ENCODE measurements around the gene FOSL2. TPM values are rescaled to one million over a fixed set of nuclear protein-coding genes. Genes with fewer than 3 reads are reported as not detected.

The FOSL2 gene
- total RNA-seq, 1 experiment from 2014 or later = 4.0 TPM

GRCh38 chr2:28404086-28404485 lies 11.4 kb downstream of the FOSL2 start (continued):
- TF ChIP-seq, protein P1, sequence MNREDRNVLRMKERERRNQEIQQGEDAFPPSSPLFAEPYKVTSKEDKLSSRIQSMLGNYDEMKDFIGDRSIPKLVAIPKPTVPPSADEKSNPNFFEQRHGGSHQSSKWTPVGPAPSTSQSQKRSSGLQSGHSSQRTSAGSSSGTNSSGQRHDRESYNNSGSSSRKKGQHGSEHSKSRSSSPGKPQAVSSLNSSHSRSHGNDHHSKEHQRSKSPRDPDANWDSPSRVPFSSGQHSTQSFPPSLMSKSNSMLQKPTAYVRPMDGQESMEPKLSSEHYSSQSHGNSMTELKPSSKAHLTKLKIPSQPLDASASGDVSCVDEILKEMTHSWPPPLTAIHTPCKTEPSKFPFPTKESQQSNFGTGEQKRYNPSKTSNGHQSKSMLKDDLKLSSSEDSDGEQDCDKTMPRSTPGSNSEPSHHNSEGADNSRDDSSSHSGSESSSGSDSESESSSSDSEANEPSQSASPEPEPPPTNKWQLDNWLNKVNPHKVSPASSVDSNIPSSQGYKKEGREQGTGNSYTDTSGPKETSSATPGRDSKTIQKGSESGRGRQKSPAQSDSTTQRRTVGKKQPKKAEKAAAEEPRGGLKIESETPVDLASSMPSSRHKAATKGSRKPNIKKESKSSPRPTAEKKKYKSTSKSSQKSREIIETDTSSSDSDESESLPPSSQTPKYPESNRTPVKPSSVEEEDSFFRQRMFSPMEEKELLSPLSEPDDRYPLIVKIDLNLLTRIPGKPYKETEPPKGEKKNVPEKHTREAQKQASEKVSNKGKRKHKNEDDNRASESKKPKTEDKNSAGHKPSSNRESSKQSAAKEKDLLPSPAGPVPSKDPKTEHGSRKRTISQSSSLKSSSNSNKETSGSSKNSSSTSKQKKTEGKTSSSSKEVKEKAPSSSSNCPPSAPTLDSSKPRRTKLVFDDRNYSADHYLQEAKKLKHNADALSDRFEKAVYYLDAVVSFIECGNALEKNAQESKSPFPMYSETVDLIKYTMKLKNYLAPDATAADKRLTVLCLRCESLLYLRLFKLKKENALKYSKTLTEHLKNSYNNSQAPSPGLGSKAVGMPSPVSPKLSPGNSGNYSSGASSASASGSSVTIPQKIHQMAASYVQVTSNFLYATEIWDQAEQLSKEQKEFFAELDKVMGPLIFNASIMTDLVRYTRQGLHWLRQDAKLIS (CRISPR knock-in tag; IDR thresholded peaks at IDR 0.05; ENCODE audit: borderline replicate concordance) = no peak
- TF ChIP-seq JAZF1 (CRISPR knock-in tag; IDR thresholded peaks at IDR 0.05) (no peak), TEAD1 (CRISPR knock-in tag; IDR thresholded peaks at IDR 0.05) (no peak), ZNF138 (CRISPR knock-in tag; conservative IDR thresholded peaks at IDR 0.05) (no peak), CBFB (CRISPR knock-in tag; IDR thresholded peaks at IDR 0.05; ENCODE audit: low read depth) (no peak), ZNF416 (CRISPR knock-in tag; IDR thresholded peaks at IDR 0.05) (no peak), GTF2I (CRISPR knock-in tag; conservative IDR thresholded peaks at IDR 0.05) (no peak), ZMAT4 (CRISPR knock-in tag; IDR thresholded peaks at IDR 0.05) (no peak)
- TF ChIP-seq, protein P2, sequence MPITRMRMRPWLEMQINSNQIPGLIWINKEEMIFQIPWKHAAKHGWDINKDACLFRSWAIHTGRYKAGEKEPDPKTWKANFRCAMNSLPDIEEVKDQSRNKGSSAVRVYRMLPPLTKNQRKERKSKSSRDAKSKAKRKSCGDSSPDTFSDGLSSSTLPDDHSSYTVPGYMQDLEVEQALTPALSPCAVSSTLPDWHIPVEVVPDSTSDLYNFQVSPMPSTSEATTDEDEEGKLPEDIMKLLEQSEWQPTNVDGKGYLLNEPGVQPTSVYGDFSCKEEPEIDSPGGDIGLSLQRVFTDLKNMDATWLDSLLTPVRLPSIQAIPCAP (CRISPR knock-in tag; IDR thresholded peaks at IDR 0.05) = no peak

- TF ChIP-seq, protein P3, sequence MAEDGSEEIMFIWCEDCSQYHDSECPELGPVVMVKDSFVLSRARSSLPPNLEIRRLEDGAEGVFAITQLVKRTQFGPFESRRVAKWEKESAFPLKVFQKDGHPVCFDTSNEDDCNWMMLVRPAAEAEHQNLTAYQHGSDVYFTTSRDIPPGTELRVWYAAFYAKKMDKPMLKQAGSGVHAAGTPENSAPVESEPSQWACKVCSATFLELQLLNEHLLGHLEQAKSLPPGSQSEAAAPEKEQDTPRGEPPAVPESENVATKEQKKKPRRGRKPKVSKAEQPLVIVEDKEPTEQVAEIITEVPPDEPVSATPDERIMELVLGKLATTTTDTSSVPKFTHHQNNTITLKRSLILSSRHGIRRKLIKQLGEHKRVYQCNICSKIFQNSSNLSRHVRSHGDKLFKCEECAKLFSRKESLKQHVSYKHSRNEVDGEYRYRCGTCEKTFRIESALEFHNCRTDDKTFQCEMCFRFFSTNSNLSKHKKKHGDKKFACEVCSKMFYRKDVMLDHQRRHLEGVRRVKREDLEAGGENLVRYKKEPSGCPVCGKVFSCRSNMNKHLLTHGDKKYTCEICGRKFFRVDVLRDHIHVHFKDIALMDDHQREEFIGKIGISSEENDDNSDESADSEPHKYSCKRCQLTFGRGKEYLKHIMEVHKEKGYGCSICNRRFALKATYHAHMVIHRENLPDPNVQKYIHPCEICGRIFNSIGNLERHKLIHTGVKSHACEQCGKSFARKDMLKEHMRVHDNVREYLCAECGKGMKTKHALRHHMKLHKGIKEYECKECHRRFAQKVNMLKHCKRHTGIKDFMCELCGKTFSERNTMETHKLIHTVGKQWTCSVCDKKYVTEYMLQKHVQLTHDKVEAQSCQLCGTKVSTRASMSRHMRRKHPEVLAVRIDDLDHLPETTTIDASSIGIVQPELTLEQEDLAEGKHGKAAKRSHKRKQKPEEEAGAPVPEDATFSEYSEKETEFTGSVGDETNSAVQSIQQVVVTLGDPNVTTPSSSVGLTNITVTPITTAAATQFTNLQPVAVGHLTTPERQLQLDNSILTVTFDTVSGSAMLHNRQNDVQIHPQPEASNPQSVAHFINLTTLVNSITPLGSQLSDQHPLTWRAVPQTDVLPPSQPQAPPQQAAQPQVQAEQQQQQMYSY (CRISPR knock-in tag; IDR thresholded peaks at IDR 0.05) = no peak
- TF ChIP-seq EMX1 (CRISPR knock-in tag; IDR thresholded peaks at IDR 0.05) (no peak), ZNF232 (CRISPR knock-in tag; IDR thresholded peaks at IDR 0.05) (no peak), FOXJ3 (CRISPR knock-in tag; IDR thresholded peaks at IDR 0.05; ENCODE audit: borderline replicate concordance) (no peak), ZNF423 (CRISPR knock-in tag; IDR thresholded peaks at IDR 0.05) (no peak), E2F5 (CRISPR knock-in tag; IDR thresholded peaks at IDR 0.05) (no peak), ZNF396 (CRISPR knock-in tag; IDR thresholded peaks at IDR 0.05; ENCODE audit: borderline replicate concordance) (no peak), ZMAT4 (CRISPR knock-in tag; IDR thresholded peaks at IDR 0.05) (no peak), E2F1 (CRISPR knock-in tag; IDR thresholded peaks at IDR 0.05) (no peak), GTF2I (CRISPR knock-in tag; conservative IDR thresholded peaks at IDR 0.05) (no peak), NR1H2 (CRISPR knock-in tag; IDR thresholded peaks at IDR 0.05) (no peak), ZNF138 (CRISPR knock-in tag; conservative IDR thresholded peaks at IDR 0.05) (no peak), IRF2 (CRISPR knock-in tag; IDR thresholded peaks at IDR 0.05; ENCODE audit: borderline replicate concordance, low read depth) (no peak)
- TF ChIP-seq, protein P4, sequence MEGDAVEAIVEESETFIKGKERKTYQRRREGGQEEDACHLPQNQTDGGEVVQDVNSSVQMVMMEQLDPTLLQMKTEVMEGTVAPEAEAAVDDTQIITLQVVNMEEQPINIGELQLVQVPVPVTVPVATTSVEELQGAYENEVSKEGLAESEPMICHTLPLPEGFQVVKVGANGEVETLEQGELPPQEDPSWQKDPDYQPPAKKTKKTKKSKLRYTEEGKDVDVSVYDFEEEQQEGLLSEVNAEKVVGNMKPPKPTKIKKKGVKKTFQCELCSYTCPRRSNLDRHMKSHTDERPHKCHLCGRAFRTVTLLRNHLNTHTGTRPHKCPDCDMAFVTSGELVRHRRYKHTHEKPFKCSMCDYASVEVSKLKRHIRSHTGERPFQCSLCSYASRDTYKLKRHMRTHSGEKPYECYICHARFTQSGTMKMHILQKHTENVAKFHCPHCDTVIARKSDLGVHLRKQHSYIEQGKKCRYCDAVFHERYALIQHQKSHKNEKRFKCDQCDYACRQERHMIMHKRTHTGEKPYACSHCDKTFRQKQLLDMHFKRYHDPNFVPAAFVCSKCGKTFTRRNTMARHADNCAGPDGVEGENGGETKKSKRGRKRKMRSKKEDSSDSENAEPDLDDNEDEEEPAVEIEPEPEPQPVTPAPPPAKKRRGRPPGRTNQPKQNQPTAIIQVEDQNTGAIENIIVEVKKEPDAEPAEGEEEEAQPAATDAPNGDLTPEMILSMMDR (IDR thresholded peaks at IDR 0.05) = no peak
- TF ChIP-seq, protein P5, sequence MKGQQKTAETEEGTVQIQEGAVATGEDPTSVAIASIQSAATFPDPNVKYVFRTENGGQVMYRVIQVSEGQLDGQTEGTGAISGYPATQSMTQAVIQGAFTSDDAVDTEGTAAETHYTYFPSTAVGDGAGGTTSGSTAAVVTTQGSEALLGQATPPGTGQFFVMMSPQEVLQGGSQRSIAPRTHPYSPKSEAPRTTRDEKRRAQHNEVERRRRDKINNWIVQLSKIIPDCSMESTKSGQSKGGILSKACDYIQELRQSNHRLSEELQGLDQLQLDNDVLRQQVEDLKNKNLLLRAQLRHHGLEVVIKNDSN (CRISPR knock-in tag; IDR thresholded peaks at IDR 0.05) = no peak
- ATAC-seq = no peak
- POLR2A ChIA-PET = no interaction called here
- CTCF ChIA-PET = interaction anchor here (0.9 kb wide), 1 partner anchor 682 kb away, joined by 3 read pairs; no protein-coding TSS in a partner anchor
- Mint-ChIP-seq H3K9me3 (no peaks in the 10 kb centered on the region), H3K4me3 (no peak overlapping the region), H3K27ac (no peak overlapping the region), H3K36me3 (no peaks in the 10 kb centered on the region), H3K4me1 (peaks cover 2% of the 10 kb centered on the region; the same call in 1 of the 2 replicates), H3K27me3 (ENCODE audit: low read depth) (no peaks in the 10 kb centered on the region)
- DNase-seq (ENCODE audit: low spot score) = no peak
Observed at GRCh38 chr2:28405537-28405936, 12.9 kb downstream of the FOSL2 start.
